ENCODE results near the gene C1orf105. TPM values are rescaled to one million over a fixed set of nuclear protein-coding genes. Genes with fewer than 3 reads are reported as not detected.
A peak's percentile ranks its signal among the peaks of the same experiment; 100 is the strongest.

C1orf105 gene
- total RNA-seq, 4 donors from 2014 or later = 0.89 to 1.5 (median 1.5) TPM; not detected in 1

DNA sequence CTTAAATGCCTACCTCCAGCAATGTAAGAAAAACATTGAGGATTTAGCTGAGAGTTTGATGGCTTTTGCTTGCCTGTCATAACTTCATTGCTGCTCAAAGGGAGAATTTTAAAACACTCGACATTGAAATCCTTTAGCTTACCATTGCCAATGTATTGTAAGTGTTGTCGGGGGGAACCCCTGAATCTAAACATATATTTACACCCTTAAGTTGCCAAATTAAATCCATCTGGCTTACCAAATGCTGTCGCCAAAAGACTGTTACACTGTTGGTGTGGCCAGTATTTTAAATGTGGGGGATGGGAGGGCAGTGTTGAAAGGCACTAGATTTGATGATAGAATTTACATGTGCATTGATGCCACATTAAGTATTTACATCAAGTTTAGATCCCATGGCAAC is 24.9 kb upstream of the C1orf105 start:
- 91% methylated on average over 3 of the region's 3 CpGs for WGBS
- no peaks in the 10 kb centered on the region for H3K36me3 ChIP-seq
- no peaks in the 10 kb centered on the region for H3K9me3 ChIP-seq
- no peak overlapping the region for H3K4me3 ChIP-seq
- DNase-seq (ENCODE audit: low spot score in 2 of 2) = no peak
- TF ChIP-seq EP300 (IDR thresholded peaks at IDR 0.05) (no peak), POLR2A (IDR thresholded peaks at IDR 0.05) (no peak)
- TF ChIP-seq, protein P1, sequence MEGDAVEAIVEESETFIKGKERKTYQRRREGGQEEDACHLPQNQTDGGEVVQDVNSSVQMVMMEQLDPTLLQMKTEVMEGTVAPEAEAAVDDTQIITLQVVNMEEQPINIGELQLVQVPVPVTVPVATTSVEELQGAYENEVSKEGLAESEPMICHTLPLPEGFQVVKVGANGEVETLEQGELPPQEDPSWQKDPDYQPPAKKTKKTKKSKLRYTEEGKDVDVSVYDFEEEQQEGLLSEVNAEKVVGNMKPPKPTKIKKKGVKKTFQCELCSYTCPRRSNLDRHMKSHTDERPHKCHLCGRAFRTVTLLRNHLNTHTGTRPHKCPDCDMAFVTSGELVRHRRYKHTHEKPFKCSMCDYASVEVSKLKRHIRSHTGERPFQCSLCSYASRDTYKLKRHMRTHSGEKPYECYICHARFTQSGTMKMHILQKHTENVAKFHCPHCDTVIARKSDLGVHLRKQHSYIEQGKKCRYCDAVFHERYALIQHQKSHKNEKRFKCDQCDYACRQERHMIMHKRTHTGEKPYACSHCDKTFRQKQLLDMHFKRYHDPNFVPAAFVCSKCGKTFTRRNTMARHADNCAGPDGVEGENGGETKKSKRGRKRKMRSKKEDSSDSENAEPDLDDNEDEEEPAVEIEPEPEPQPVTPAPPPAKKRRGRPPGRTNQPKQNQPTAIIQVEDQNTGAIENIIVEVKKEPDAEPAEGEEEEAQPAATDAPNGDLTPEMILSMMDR (IDR thresholded peaks at IDR 0.05) = no peak
- no peak overlapping the region for H3K27ac ChIP-seq
- H3K27me3 ChIP-seq = no peaks in the 10 kb centered on the region
- H3K4me1 ChIP-seq = peaks cover 65% of the 10 kb centered on the region

DNA sequence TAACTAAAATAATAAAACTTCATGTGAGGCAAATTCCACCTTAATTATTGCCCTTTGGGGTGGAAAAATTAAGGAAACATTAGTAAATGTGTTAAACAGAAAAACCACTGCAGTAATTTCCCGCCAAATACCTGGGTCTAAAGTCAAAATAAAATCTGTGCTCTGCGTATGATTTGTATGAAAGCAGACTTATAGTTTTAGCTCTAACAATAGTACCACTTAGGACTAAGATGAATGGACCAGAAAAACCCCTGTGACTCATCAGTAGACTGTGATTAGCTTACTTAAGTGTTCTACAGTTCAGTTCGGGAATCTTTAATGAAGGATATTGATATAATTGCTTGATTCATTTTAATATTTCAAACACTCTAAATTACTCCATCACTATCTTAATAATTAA is 23.3 kb upstream of the C1orf105 start:
- WGBS = 51% methylated on average over 3 of the region's 3 CpGs
- no peaks in the 10 kb centered on the region for H3K36me3 ChIP-seq

DNA sequence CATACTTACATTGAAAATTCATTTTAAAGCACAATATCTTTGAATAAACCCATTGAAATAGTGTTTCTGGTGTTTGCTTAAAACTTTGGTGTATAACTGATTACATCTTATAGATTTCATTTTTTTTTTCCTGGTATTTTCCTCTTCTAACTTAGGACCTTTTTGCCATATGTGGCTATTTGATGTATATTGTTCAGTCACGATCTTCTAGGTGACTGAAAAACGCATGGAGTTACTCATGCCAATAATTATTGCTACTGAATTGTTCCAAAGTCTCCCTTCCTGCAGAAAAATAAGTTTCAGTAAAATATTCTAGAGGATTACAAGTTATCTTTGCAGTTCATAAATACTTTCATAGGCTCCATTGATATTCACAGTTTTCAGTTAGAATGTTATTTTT is 22.9 kb upstream of the C1orf105 start:
- H3K9me3 ChIP-seq = no peaks in the 10 kb centered on the region
- peaks cover 51% of the 10 kb centered on the region for H3K4me1 ChIP-seq
- H3K4me3 ChIP-seq = no peak overlapping the region
- no peak for TF ChIP-seq POLR2A (IDR thresholded peaks at IDR 0.05)
- no peak for DNase-seq (ENCODE audit: low spot score in 2 of 2)
- 59% methylated on average over 2 of the region's 2 CpGs for WGBS
- H3K27ac ChIP-seq = peak overlapping the region; percentile 85
- no peaks in the 10 kb centered on the region for H3K27me3 ChIP-seq
- no peaks in the 10 kb centered on the region for H3K36me3 ChIP-seq

More for the DNA sequence above, 23.3 kb upstream of the C1orf105 start:
- Histone ChIP-seq H3K27ac (no peak overlapping the region), H3K4me3 (no peak overlapping the region), H3K4me1 (peaks cover 51% of the 10 kb centered on the region), H3K27me3 (no peaks in the 10 kb centered on the region), H3K9me3 (no peaks in the 10 kb centered on the region)
- DNase-seq (ENCODE audit: low spot score in 2 of 2) = no peak
- TF ChIP-seq, protein P1 (IDR thresholded peaks at IDR 0.05) = no peak
- no peak for TF ChIP-seq EP300 (IDR thresholded peaks at IDR 0.05)
- no peak for TF ChIP-seq POLR2A (IDR thresholded peaks at IDR 0.05)

DNA sequence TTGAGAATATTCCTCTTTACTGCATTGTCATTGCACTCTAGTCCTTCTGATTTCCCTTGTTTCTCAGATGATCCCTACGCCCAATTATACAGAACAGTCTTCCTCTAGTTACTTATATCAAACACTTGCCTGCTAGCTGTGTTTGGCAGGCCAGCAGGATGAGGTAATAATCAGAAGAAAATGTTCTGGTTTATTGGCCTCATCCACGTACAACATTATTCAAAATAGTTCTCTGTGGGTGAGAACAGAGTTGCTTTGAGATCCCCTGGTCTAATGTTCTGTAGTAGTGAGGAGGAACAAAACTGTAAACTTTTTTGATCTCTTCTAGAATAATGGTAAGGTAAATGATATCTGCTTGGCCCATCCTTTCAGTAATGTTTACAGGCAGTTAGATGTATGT is 22.3 kb upstream of the C1orf105 start:
- WGBS = 22% methylated on average over 2 of the region's 2 CpGs
- Histone ChIP-seq H3K27me3 (no peaks in the 10 kb centered on the region), H3K36me3 (no peaks in the 10 kb centered on the region), H3K9me3 (no peaks in the 10 kb centered on the region), H3K27ac (peak overlapping the region; percentile 85), H3K4me1 (peaks cover 54% of the 10 kb centered on the region), H3K4me3 (no peak overlapping the region)
- no peak for DNase-seq (ENCODE audit: low spot score in 2 of 2)
- TF ChIP-seq POLR2AphosphoS5 (IDR thresholded peaks at IDR 0.05) (no peak), EP300 (IDR thresholded peaks at IDR 0.05) (no peak), POLR2A (IDR thresholded peaks at IDR 0.05) (no peak)
- TF ChIP-seq, protein P1 (IDR thresholded peaks at IDR 0.05) = no peak

DNA sequence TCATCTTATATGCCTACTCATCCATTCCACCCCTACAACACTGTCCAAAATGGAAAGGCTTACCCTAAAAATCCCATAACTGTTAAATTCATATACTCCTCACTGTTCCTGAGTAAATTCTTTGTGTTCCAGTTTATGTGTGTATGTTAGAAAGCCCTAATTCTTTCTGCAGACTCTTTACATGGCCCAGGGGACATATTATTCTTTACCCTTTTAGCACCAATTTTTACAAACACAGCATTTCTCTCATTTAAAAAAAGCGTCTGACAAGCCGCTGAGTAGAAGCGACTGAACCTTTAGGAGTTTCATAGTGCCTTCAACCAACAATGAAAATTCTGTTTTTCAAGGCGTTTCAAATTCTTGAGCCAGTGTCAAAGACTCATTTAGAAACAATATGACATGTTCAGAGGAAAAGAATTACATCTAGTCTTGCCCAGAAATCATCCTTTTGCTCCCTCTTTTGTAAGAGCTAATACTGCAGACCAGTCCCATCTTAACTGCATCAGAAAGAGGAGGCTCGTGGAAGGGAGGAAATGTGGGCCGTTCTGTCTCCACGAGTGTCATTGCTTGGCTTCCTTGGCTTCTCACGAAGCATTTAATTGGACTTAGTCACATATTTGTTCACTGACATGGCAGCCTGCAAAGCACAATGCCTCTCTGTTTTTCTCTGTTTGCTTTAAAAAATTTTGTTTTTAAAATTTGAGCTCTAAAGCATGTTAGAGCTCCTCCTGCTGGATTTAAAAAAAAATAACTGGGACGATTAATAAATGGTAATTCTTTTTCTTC is 21.3 kb upstream of the C1orf105 start:
- no peak overlapping the region for H3K4me3 ChIP-seq
- WGBS = 26% methylated on average over 9 of the region's 9 CpGs
- TF ChIP-seq, protein P1 (IDR thresholded peaks at IDR 0.05) = peak; percentile 30 to 67
- TF ChIP-seq POLR2A (IDR thresholded peaks at IDR 0.05) = no peak
- peak in 2 of 3 donors; percentile 70 to 73 for TF ChIP-seq POLR2AphosphoS5 (IDR thresholded peaks at IDR 0.05)
- TF ChIP-seq EP300 (IDR thresholded peaks at IDR 0.05) = no peak

More for the DNA sequence above, 21.3 kb upstream of the C1orf105 start:
- Histone ChIP-seq H3K4me1 (peaks cover 45% of the 10 kb centered on the region), H3K27me3 (no peaks in the 10 kb centered on the region), H3K27ac (peak overlapping the region; percentile 85), H3K36me3 (no peaks in the 10 kb centered on the region), H3K9me3 (no peaks in the 10 kb centered on the region)
- peak in 1 of 2 donors; percentile 74 for DNase-seq (ENCODE audit: low spot score in 2 of 2)

All from suprapubic skin (tissue), 4 donors.